Thyroid gland (tissue), 4 donors: ENCODE data around the gene CCDC116.

Experiments
- POLR2A ChIP-seq, 2 donors: fragments of 450-650 bp; IDR thresholded peaks; one replicate each; pipeline ENCODE4 v1.6.1; 2017; ENCODE audit warnings: antibody characterized with exemption in 2 of 2, mild to moderate bottlenecking in 2 of 2, moderate library complexity in 1 of 2
- TF ChIP-seq, protein P1 (sequence below), 6 experiments: fragments of 200-600 bp in 3 of 6; fragments of 450-650 bp in 3 of 6; sonication (generic) in 3 of 6; IDR thresholded peaks; one replicate each; pipeline ENCODE4 v1.5.1; 2016 to 2019; ENCODE audit warnings: antibody characterized with exemption in 6 of 6, mild to moderate bottlenecking in 2 of 6, inconsistent platforms in 1 of 6, moderate library complexity in 1 of 6

GRCh38 chr22:21685164-21685513, 52.6 kb downstream of the CCDC116 start:
- TF ChIP-seq POLR2A (IDR thresholded peaks at IDR 0.05): no peak
- TF ChIP-seq, protein P1, sequence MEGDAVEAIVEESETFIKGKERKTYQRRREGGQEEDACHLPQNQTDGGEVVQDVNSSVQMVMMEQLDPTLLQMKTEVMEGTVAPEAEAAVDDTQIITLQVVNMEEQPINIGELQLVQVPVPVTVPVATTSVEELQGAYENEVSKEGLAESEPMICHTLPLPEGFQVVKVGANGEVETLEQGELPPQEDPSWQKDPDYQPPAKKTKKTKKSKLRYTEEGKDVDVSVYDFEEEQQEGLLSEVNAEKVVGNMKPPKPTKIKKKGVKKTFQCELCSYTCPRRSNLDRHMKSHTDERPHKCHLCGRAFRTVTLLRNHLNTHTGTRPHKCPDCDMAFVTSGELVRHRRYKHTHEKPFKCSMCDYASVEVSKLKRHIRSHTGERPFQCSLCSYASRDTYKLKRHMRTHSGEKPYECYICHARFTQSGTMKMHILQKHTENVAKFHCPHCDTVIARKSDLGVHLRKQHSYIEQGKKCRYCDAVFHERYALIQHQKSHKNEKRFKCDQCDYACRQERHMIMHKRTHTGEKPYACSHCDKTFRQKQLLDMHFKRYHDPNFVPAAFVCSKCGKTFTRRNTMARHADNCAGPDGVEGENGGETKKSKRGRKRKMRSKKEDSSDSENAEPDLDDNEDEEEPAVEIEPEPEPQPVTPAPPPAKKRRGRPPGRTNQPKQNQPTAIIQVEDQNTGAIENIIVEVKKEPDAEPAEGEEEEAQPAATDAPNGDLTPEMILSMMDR (IDR thresholded peaks at IDR 0.05): no peak
